ENCODE measurements around the gene NF1. TPM values are rescaled to one million over a fixed set of nuclear protein-coding genes. Genes with fewer than 3 reads are reported as not detected.
"Not testable (repeated sequence)": the region's sequence is repeated elsewhere in the genome, so short reads cannot be mapped to it uniquely, and the experiment has no call there.

NF1 gene
- total RNA-seq, 1 experiment from 2014 or later = 62.4 TPM

DNA sequence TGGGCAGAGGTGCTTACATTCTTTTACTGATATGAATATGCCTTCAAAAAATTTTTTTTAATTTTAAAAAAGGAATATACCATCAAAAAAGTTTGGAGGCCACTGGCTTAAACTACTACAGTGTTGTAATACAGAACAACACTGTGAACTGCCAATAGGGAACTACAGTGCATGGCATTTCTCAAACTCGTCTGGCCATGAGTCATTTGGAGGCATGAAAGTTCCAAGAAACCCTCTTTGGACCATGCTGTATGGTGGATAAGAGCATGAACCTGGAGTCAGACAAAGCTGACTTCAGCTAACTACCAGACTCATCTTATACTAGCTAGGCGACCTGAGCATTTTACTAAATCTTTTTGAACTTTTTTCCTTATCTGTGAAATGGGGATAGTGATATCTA, 9.2 kb upstream of the NF1 start:
- Mint-ChIP-seq H3K4me3 (ENCODE audit: unreplicated experiment) (no peak overlapping the region), H3K9me3 (ENCODE audit: unreplicated experiment) (no peaks in the 10 kb centered on the region), H3K36me3 (ENCODE audit: insufficient read depth, unreplicated experiment) (no peaks in the 10 kb centered on the region), H3K27ac (ENCODE audit: unreplicated experiment) (no peak overlapping the region), H3K27me3 (ENCODE audit: insufficient read depth, unreplicated experiment) (no peaks in the 10 kb centered on the region), H3K4me1 (ENCODE audit: low read depth, unreplicated experiment) (no peaks in the 10 kb centered on the region)
- Histone ChIP-seq H3K9me3 (no peaks in the 10 kb centered on the region), H3K36me3 (ENCODE audit: control insufficient read depth, insufficient read depth, low read length) (no peaks in the 10 kb centered on the region), H3K4me3 (ENCODE audit: low read depth, low read length) (no peak overlapping the region), H3K27me3 (replicated peaks; ENCODE audit: control insufficient read depth, insufficient read depth, low read length) (no peaks in the 10 kb centered on the region), H3K4me1 (peaks cover 7% of the 10 kb centered on the region; the same call in 1 of the 2 replicates)
- ChIA-PET CTCF (no interaction called here), POLR2A (no interaction called here)
- no peak for DNase-seq
- intact Hi-C loops (cut with micrococcal nuclease; ENCODE audit: unreplicated experiment) = no loop called here
- no TSS peak for BruUV-seq (replicated peaks)
- TF ChIP-seq, protein P1, sequence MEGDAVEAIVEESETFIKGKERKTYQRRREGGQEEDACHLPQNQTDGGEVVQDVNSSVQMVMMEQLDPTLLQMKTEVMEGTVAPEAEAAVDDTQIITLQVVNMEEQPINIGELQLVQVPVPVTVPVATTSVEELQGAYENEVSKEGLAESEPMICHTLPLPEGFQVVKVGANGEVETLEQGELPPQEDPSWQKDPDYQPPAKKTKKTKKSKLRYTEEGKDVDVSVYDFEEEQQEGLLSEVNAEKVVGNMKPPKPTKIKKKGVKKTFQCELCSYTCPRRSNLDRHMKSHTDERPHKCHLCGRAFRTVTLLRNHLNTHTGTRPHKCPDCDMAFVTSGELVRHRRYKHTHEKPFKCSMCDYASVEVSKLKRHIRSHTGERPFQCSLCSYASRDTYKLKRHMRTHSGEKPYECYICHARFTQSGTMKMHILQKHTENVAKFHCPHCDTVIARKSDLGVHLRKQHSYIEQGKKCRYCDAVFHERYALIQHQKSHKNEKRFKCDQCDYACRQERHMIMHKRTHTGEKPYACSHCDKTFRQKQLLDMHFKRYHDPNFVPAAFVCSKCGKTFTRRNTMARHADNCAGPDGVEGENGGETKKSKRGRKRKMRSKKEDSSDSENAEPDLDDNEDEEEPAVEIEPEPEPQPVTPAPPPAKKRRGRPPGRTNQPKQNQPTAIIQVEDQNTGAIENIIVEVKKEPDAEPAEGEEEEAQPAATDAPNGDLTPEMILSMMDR (IDR thresholded peaks at IDR 0.05; ENCODE audit: insufficient read depth in 1 of 2, low read depth in 1 of 2, low read length in 1 of 2, severe bottlenecking in 1 of 2, unreplicated experiment in 1 of 2) = no peak

DNA sequence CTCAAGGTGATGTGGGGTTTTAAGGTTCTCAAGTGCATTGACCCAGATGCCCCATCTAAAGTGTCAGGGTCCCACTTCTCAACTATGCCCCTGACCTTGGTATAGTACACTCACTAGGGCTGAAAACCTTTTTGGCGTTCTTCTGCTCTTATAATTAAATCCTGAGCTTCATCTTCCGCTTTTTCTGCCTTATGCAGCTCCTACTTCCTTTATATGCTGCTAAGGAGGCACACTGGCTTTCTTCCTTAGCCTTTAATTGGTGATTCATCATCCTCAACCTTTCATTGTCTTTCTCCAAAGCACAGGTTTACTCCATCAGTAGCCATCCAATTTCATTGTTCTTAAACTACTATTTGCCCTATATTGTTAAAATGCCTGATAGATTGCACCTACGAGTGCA, 5.3 kb upstream of the NF1 start:
- ChIA-PET CTCF (no interaction called here), POLR2A (no interaction called here)
- Mint-ChIP-seq H3K4me1 (ENCODE audit: low read depth, unreplicated experiment) (no peaks in the 10 kb centered on the region), H3K36me3 (ENCODE audit: insufficient read depth, unreplicated experiment) (no peaks in the 10 kb centered on the region), H3K27me3 (ENCODE audit: insufficient read depth, unreplicated experiment) (no peaks in the 10 kb centered on the region), H3K9me3 (ENCODE audit: unreplicated experiment) (no peaks in the 10 kb centered on the region), H3K27ac (ENCODE audit: unreplicated experiment) (no peak overlapping the region), H3K4me3 (ENCODE audit: unreplicated experiment) (no peak overlapping the region)
- intact Hi-C loops (cut with micrococcal nuclease; ENCODE audit: unreplicated experiment) = no loop called here
- BruUV-seq (replicated peaks) = no TSS peak
- TF ChIP-seq, protein P1 (IDR thresholded peaks at IDR 0.05; ENCODE audit: insufficient read depth in 1 of 2, low read depth in 1 of 2, low read length in 1 of 2, severe bottlenecking in 1 of 2, unreplicated experiment in 1 of 2) = no peak
- Histone ChIP-seq H3K4me3 (ENCODE audit: low read depth, low read length) (no peak overlapping the region), H3K27me3 (replicated peaks; ENCODE audit: control insufficient read depth, insufficient read depth, low read length) (no peaks in the 10 kb centered on the region), H3K36me3 (ENCODE audit: control insufficient read depth, insufficient read depth, low read length) (no peaks in the 10 kb centered on the region), H3K9me3 (no peaks in the 10 kb centered on the region), H3K4me1 (peaks cover 16% of the 10 kb centered on the region; the same call in 1 of the 2 replicates)
- DNase-seq = no peak

DNA sequence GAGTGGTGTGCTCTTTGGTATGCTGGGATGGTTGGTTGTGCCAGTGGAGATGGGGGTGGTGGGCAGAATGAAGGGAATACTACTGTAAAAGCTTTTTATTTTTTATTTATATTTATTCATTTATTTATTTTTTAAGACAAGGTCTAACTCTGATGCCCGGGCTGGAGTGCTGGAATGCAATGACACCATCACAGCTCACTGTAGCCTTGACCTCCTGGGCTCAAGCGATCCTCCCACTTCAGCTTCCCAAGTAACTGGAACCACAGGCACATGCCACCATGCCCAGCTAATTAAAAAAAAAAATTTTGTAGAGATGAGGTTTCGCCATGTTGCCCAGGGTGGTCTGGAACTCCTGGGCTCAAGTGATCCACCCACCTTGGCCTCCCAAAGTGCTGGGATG, 4.1 kb upstream of the NF1 start:
- H3K4me3 ChIP-seq (ENCODE audit: low read depth, low read length); POLR2A ChIA-PET; H3K27me3 Mint-ChIP-seq (ENCODE audit: insufficient read depth, unreplicated experiment); H3K9me3 ChIP-seq; H3K4me1 Mint-ChIP-seq (ENCODE audit: low read depth, unreplicated experiment); H3K9me3 Mint-ChIP-seq (ENCODE audit: unreplicated experiment); H3K36me3 ChIP-seq (ENCODE audit: control insufficient read depth, insufficient read depth, low read length); BruUV-seq (replicated peaks); H3K27me3 ChIP-seq (replicated peaks; ENCODE audit: control insufficient read depth, insufficient read depth, low read length); H3K36me3 Mint-ChIP-seq (ENCODE audit: insufficient read depth, unreplicated experiment); DNase-seq; CTCF ChIA-PET; H3K4me3 Mint-ChIP-seq (ENCODE audit: unreplicated experiment); H3K27ac Mint-ChIP-seq (ENCODE audit: unreplicated experiment): not testable (repeated sequence)
- peaks cover 16% of the 10 kb centered on the region; the same call in 1 of the 2 replicates for H3K4me1 ChIP-seq
- intact Hi-C loops (cut with micrococcal nuclease; ENCODE audit: unreplicated experiment) = loop anchor here (5.0 kb wide), 1 partner anchor 127 kb away; no protein-coding TSS in a partner anchor

All from Caco-2 (cell line).